H1 (cell line): ENCODE results near the gene RUSF1.

ENCODE experiments used
- CTCF ChIP-seq, 3 experiments: IDR thresholded peaks; 1 replicate in 2 of 3; 2 replicates in 1 of 3; pipeline versions ENCODE4 v1.5.1 to v1.6.1; 2011; ENCODE audit warnings: low read length in 3 of 3, mild to moderate bottlenecking in 3 of 3, inconsistent platforms in 2 of 3, low read depth in 1 of 3, moderate library complexity in 1 of 3; ENCODE audit not compliant: insufficient read depth in 1 of 3; ENCODE audit errors: control extremely low read depth in 1 of 3
- JUND ChIP-seq: IDR thresholded peaks from 2 replicates; pipeline ENCODE4 v1.6.1; 2011; ENCODE audit warnings: mild to moderate bottlenecking, improper control_type of control experiment, low read length
- PHF8 ChIP-seq: fragments of 200-600 bp; sonication (generic); conservative IDR thresholded peaks from 2 replicates; pipeline ENCODE4 v1.7.1; 2012; ENCODE audit warnings: low read depth, mild to moderate bottlenecking, inconsistent platforms, low read length, moderate library complexity
- POLR2A ChIP-seq, 2 experiments: IDR thresholded peaks; 1 replicate in 1 of 2; 2 replicates in 1 of 2; pipeline ENCODE4 v1.6.1; 2011; ENCODE audit warnings: low read depth in 2 of 2, low read length in 2 of 2, mild to moderate bottlenecking in 2 of 2; ENCODE audit errors: control extremely low read depth in 1 of 2
- SP1 ChIP-seq: IDR thresholded peaks from 2 replicates; pipeline ENCODE4 v1.6.1; 2011; ENCODE audit warnings: low read depth, low read length
- SP2 ChIP-seq: IDR thresholded peaks from 2 replicates; pipeline ENCODE4 v1.6.1; 2012; ENCODE audit warnings: mild to moderate bottlenecking, low read length, inconsistent platforms
- TCF12 ChIP-seq: IDR thresholded peaks from 2 replicates; pipeline ENCODE4 v1.6.1; 2011; ENCODE audit warnings: low read depth, mild to moderate bottlenecking, low read length
- ZNF274 ChIP-seq: IDR thresholded peaks from 2 replicates; pipeline ENCODE4 v1.7.0; 2012; ENCODE audit warnings: low read length, borderline replicate concordance; ENCODE audit errors: extremely low read depth

DNA sequence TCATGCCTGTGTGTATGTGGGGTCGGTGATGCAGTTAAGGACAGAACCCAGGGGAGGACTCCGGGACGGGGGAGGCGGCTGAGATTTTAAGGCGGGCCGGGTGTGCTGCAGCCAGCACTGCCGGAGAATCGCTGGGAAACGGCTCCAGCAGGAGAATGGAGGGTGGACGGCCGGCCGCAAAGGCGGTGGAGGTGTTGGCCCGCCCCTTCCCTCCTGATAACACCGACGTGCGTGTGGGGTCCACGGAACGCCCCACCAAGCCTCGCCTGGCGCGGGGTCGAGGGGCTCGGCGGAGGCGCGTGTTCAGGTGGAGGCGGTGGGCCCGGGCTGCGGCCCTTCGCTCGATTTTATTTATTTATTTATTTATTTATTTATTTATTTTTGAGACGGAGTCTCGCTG, 66.2 kb downstream of the RUSF1 start:
- TF ChIP-seq POLR2A (IDR thresholded peaks at IDR 0.05; ENCODE audit: control extremely low read depth in 1 of 2, low read depth in 2 of 2, low read length in 2 of 2): no peak
- no peak for TF ChIP-seq JUND
- no peak for TF ChIP-seq SP2
- no peak for TF ChIP-seq ZNF274
- no peak for TF ChIP-seq CTCF (IDR thresholded peaks at IDR 0.05; ENCODE audit: control extremely low read depth in 1 of 3, insufficient read depth in 1 of 3, low read depth in 1 of 3, low read length in 3 of 3)
- no peak for TF ChIP-seq PHF8
- no peak for TF ChIP-seq TCF12
- no peak for TF ChIP-seq SP1
